ENCODE measurements around the gene AOX1. TPM values are rescaled to one million over a fixed set of nuclear protein-coding genes. Genes with fewer than 3 reads are reported as not detected.

The AOX1 gene
- total and polyA plus RNA-seq, 10 of the 15 experiments (the other 5 are each of a cell fraction or from before 2014, with no cell fraction given) = 0.03 to 0.56 (median 0.19) TPM; not detected in 6

GRCh38 chr2:200600549-200601225, 14.9 kb downstream of the AOX1 start:
- no peak overlapping the region for H3K27ac ChIP-seq (ENCODE audit: control insufficient read depth, insufficient read depth)
- RAD21 ChIA-PET (ENCODE audit: unreplicated experiment) = no interaction called here
- SMC1A ChIA-PET (ENCODE audit: uncharacterized antibody, unreplicated experiment) = no interaction called here
- BruUV-seq (replicated peaks) = no TSS peak
- H3K4me3 ChIP-seq = no peak overlapping the region
- no peaks in the 10 kb centered on the region for H3K27me3 ChIP-seq (replicated peaks in 1 of 2; ENCODE audit: control insufficient read depth in 2 of 2, insufficient read depth in 2 of 2, low read length in 1 of 2)
- DNase-seq (ENCODE audit: low read depth, low spot score) (no peak), FAIRE-seq (no peak), ATAC-seq (no peak)
- H3K4me1 ChIP-seq (ENCODE audit: control insufficient read depth, insufficient read depth, low read length) = no peaks in the 10 kb centered on the region
- H2AFZ ChIP-seq (ENCODE audit: control insufficient read depth, low read depth, low read length) = no peak overlapping the region
- CTCF ChIA-PET = interaction anchor here (1.1 to 1.2 kb wide), 2 partner anchors 15 to 118 kb away, joined by 3 read pairs; no protein-coding TSS in a partner anchor
- TF ChIP-seq KLF5 (IDR thresholded peaks at IDR 0.05; ENCODE audit: partially characterized antibody) = no peak
- TF ChIP-seq CEBPZ (IDR thresholded peaks at IDR 0.05; ENCODE audit: low read depth, low read length) = no peak
- TF ChIP-seq GATAD2B (conservative IDR thresholded peaks at IDR 0.05; ENCODE audit: low read depth) = no peak
- no peak for TF ChIP-seq MYC (IDR thresholded peaks at IDR 0.05; ENCODE audit: insufficient read depth, insufficient read length, insufficient replicate concordance, low read length, severe bottlenecking)
- no peak for TF ChIP-seq NFXL1 (IDR thresholded peaks at IDR 0.05; ENCODE audit: borderline replicate concordance)
- no peak for TF ChIP-seq IRF5 (IDR thresholded peaks at IDR 0.05; ENCODE audit: borderline replicate concordance)
- TF ChIP-seq MEF2B (IDR thresholded peaks at IDR 0.05; ENCODE audit: partially characterized antibody, poor library complexity, severe bottlenecking) = no peak
- no peak for TF ChIP-seq ZBED1 (IDR thresholded peaks at IDR 0.05; ENCODE audit: borderline replicate concordance)
- no peak for TF ChIP-seq SREBF2 (IDR thresholded peaks at IDR 0.05; ENCODE audit: low read length)
- H3K9ac ChIP-seq (ENCODE audit: control insufficient read depth, insufficient read depth, low read length) = no peak overlapping the region
- H4K20me1 ChIP-seq (ENCODE audit: control insufficient read depth, insufficient read depth) = no peaks in the 10 kb centered on the region
- no peaks in the 10 kb centered on the region for H3K9me3 ChIP-seq (replicated peaks; ENCODE audit: control insufficient read depth, insufficient read depth, low read length)
- in situ Hi-C loops (cut with MboI) = no loop called here
- intact Hi-C loops (cut with micrococcal nuclease; ENCODE audit: unreplicated experiment) = no loop called here
- 64% methylated on average over 7 of the region's 7 CpGs for WGBS (ENCODE audit: insufficient coverage, insufficient replicate concordance, low lambda C conversion rate, missing lambda C conversion rate)
- POLR2A ChIA-PET = interaction anchor here (0.6 kb wide), 1 partner anchor 12 kb away, joined by 4 read pairs; no protein-coding TSS in a partner anchor
- no peaks in the 10 kb centered on the region for H3K79me2 ChIP-seq (ENCODE audit: control insufficient read depth, insufficient read depth, low read length)
- H3K36me3 ChIP-seq (ENCODE audit: control insufficient read depth in 2 of 2, insufficient read depth in 2 of 2, low read length in 1 of 2) = no peaks in the 10 kb centered on the region
- no peak overlapping the region for H3K4me2 ChIP-seq (ENCODE audit: control insufficient read depth, insufficient read depth)

All from GM12878 (cell line).